8988T (cell line): Measurements from ENCODE around the gene CARMIL3.

Experiments
- DNase-seq: peaks from one replicate; pipeline ENCODE4 v3.0.0; 2011

Gene CARMIL3

GRCh38 chr14:24062216-24062980 is 10.6 kb downstream of the CARMIL3 start:
- no peak for DNase-seq

GRCh38 chr14:24063263-24063836 is 11.5 kb downstream of the CARMIL3 start:
- DNase-seq = no peak

- DNase-seq = no peak
These were observed 12.4 kb downstream of the CARMIL3 start for GRCh38 chr14:24064091-24064795.

DNA sequence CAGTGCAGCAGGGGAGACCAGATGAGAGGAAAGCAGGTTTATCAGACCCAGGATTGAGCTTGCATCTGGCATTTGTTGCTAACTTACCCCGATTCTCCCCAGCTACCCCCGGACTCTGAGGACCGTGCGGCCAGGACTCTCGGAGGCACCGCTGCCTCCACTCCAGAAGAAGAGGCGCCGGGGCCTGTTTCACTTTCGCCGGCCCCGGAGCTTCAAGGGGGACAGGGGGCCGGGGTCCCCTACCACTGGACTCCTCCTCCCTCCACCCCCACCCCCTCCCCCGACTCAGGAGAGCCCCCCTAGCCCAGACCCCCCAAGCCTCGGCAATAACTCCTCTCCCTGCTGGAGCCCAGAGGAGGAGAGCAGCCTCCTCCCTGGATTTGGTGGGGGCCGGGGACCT is 13.0 kb downstream of the CARMIL3 start:
- DNase-seq = no peak

- no peak for DNase-seq
These were observed 13.6 kb downstream of the CARMIL3 start for GRCh38 chr14:24065408-24065807.

GRCh38 chr14:24066496-24067132 is 14.8 kb downstream of the CARMIL3 start:
- no peak for DNase-seq

- no peak for DNase-seq
These were observed 15.6 kb downstream of the CARMIL3 start for GRCh38 chr14:24067133-24068082.

DNA sequence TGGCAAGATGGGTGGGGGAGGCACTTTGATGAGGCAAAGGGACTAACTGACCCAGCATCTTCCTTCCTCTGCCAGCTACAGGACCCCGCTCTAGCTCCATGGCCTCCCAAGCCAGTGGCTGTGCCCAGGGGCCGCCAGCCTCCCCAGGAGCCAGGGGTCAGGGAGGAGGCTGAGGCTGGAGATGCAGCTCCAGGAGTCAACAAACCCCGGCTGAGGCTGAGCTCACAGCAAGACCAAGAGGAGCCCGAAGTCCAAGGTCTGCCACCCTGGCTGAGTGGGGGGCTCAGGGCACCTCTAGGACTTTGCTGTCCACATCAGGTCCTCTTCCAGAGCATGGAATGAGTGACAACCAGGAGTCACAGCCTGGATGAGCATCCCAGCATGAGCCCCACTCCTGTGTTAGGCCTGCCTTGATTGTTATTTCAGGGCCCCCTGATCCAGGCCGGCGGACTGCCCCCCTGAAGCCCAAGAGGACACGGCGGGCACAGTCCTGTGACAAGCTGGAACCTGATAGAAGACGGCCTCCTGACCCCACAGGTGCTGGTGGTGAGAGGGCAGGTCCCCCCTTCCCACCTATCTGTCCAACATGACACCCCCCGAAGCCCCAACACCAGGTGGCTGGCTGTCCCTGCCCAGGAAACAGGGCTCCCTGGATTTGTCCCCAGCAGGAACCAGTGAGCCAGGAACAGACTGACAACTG is 17.1 kb downstream of the CARMIL3 start:
- no peak for DNase-seq

DNA sequence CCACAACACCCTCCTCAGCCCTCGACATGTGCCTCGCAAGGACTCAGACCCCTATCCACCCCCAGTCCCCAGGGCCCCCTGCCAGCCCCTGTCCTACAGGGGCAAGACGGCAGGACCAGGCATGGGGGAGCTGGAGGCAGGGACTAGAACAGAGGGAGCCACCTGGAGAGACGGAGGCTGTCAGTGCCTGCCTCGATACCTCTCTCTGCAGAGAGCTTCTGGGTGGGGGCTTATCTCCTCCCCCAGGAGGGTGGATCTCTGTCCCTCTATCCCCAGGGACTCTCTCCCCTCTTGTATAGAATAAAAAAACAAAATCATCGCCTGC is 17.6 kb downstream of the CARMIL3 start:
- no peak for DNase-seq

DNA sequence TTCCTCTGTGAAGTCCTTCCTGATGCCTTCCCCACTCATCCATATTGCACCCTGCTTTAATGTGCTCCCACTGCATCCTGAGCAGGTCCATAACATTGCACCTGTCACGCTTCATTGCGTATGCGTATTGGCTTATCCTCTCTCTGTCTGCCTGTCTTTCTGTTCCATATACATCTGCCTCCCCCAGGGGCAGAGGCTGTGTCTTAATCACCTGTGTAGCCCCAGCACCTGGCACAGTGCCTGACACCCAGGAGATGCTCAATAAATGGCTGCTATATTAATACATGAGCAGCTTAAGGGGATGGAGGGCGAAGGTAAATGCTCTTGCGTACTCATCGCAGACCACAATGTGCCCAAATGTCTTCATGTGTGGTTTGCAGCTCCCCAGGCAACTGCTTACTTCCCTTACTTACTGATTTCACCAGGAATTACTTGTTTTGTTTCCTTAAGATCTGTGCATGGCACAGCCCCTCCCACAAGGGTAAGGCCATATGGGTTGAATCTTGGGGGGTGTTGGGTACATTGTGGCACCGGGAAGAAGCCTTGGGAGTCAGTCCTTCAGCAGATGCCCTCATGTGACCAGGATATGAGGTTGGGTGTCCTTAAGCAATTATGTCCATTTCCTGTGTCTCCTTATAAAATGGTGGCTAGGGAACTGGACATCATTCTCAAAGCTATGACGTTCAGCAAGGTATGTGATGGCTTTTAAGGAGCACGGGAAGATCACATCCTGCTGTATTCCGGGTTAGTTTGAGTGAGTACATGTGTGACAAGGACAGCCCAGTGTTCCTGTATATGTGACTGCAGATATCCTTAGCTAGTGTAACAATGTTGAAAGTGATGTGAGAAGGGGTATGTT is 18.7 kb downstream of the CARMIL3 start:
- DNase-seq = no peak

DNA sequence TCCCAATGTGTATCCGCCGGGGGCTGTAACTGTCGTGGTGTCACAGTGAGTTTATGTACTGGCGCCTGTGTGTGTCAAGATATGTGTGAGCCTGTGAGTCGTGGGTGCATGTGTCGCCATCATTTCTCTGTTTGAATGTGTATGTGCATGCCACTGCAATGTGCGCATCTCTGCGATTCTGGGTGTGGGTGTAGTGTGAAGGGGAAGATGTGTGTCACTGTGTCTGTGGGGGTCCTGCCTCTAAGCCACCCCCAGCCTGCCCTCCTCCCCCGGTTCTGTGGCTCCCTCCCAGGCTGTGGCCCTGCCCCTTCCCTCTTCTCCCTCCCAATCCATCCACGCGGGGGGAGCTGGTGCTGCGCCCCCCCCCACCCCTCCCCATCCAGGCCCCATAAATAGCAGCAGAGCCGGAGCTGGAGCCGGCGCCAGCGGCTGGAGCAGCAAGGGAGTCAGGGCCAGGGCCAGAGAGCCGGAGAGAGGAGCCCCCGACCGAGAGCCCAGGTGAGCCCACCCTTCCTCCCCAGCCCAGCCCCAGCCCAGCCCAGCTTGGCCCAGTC is 19.4 kb downstream of the CARMIL3 start, which contains the start of gene CPNE6:
Gene CPNE6, plus strand, starts transcription at position 419 of the 554 bp plus-strand sequence. CDS start 1,375 bp downstream, outside the sequence.
- no peak for DNase-seq

- DNase-seq = no peak
These were observed 20.1 kb downstream of the CARMIL3 start for GRCh38 chr14:24071836-24072430.

GRCh38 chr14:24072436-24072835 is 20.6 kb downstream of the CARMIL3 start:
- no peak for DNase-seq

DNA sequence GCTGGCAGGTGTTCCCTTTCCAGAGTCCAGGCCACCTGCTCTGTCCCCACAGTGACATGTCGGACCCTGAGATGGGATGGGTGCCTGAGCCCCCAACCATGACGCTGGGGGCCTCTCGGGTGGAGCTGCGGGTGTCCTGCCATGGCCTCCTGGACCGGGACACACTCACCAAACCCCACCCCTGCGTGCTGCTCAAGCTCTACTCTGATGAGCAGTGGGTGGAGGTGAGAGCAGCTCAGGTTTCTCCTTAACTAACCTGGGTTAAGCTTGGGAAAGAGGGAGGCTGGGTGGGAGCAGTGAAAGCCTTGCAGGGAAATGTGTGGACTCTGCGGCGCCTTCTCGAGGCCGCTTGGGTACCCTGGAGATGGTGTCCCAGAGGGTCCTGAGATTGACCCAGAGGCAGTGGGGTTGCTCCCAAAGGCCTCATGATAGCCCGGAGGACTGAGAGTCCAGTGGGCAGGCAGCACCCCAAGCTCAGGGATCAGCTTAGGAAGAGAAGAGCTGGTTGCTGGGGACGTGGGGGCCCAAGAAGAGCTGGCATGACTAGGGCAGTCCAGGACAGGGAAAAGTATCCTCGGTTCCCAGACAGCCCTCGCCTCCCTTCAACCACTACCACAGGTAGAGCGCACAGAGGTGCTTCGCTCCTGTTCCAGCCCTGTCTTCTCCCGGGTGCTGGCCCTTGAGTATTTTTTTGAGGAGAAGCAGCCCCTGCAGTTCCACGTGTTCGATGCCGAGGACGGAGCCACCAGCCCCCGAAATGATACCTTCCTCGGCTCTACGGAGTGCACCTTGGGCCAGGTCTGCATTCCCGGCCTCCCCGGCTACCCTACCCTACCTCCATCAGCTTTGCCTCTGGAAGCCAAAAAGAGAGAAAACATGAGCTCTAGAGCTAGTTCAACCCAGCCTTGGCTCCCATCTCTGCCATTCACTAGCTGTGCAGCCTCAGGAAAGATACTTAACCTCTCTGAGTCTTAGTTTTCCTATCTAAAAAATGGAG is 21.4 kb downstream of the CARMIL3 start:
- no peak for DNase-seq

- DNase-seq = no peak
These were observed 23.0 kb downstream of the CARMIL3 start for GRCh38 chr14:24074625-24075484.

DNA sequence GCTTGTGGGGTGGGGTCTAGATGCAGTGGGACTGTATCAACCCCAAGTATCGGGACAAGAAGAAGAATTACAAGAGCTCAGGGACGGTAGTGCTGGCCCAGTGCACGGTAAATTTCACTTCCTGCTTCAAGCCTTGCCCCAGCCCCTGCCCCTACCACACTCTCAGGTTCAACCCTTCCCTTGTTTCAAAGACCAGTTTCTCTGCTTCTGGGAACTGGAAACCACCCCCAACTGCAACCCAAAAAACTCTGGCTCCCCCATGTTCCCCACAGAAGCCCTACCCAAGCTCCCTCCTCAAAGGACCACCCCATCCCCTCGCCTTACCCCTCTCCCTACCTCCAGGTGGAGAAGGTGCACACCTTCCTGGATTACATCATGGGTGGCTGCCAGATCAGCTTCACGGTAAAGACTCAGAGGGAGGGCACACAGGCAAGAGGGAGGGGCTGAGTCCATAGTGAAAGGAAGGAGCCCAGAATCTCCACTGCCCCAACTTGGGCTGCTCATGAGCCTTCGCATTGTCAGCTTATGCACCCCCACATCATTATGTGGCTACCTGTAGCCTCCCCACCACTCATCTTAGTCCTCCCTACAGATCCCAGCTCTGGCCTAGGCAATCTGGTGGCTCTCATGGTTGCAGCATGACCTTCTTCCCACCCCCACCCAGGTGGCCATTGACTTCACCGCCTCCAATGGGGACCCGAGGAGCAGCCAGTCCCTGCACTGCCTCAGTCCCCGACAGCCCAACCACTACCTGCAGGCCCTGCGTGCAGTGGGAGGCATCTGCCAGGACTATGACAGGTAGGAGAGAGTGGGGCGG is 23.9 kb downstream of the CARMIL3 start:
- DNase-seq = no peak

GRCh38 chr14:24076302-24076601 is 24.4 kb downstream of the CARMIL3 start:
- no peak for DNase-seq
